ENCODE results near the gene BLOC1S1. TPM values are rescaled to one million over a fixed set of nuclear protein-coding genes. Genes with fewer than 3 reads are reported as not detected.
A peak's percentile ranks its signal among the peaks of the same experiment; 100 is the strongest.

BLOC1S1 gene
- total and polyA plus RNA-seq, 2 of the 4 experiments (the other 2 are of a cell fraction): 128 to 285 TPM

DNA sequence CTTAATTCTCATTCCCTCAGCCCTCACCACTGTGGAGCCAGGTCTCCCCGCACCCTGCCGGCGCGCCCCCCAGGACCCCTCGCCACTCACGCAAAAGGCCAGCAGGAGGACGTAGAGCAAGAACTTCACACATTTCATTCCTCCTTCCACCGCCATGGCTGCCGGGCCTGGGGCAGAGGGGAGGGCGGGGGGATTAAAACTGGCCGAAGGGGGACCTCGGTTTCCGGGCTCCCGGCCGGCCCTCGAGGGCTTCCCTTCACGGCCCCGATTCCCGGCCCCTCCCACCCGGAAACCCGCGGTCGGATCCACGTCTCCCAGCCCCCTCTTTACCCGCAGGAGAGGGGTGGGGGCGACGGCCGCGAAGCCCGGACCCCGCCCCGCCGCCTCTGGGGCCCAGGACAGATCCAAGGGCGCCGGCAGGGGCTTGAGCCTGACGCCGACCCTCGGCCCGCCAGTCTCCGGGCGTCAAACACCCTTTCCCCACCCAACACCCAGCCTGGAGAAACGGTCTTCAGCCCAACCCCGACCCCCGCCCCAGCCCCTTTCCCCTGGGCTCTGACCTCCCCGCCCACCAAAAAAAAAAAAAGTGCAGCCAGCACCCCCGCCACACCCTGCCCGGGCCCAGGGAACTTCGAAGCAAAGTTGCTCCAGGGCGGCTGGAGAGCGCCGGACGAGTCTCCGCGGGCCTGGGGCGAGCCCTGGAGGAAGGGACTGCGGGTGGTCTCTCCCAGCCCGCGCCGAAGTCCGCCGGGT is 12.5 kb downstream of the BLOC1S1 start:
- WGBS, 2 experiments (ENCODE audit: extremely low coverage in 2 of 2, insufficient read length in 1 of 2): 0% methylated on average over 21 of the region's 61 CpGs; no CpG with 5 or more reads in 1 of the 2 experiments
- dilution Hi-C loops (cut with HindIII; ENCODE audit: low sequenced_read_pairs, unreplicated experiment): no loop called here
- Histone ChIP-seq H3K4me2 (ENCODE audit: low read depth, low read length) (peak overlapping the region; percentile 94), H3K4me1 (ENCODE audit: control insufficient read depth, insufficient read depth, low read length) (peaks cover 8% of the 10 kb centered on the region), H3K9me3 (ENCODE audit: control insufficient read depth, insufficient read depth, low read length) (no peaks in the 10 kb centered on the region), H3K79me1 (ENCODE audit: low read depth in 1 of 2, low read length in 2 of 2) (peaks cover 10 to 74% of the 10 kb centered on the region in 2 experiments), H4K20me1 (ENCODE audit: insufficient read depth, low read length) (peaks cover 55% of the 10 kb centered on the region), H4K91ac (ENCODE audit: insufficient read depth, low read depth, low read length) (peak overlapping the region; percentile 77), H2AK9ac (replicated peaks; ENCODE audit: low read depth, low read length, poor library complexity) (peak overlapping the region; percentile 99), H2AFZ (replicated peaks; ENCODE audit: low read length, poor library complexity) (peak overlapping the region; percentile 84), H4K8ac (ENCODE audit: low read depth in 2 of 2, low read length in 2 of 2) (peak overlapping the region; percentile 81 to 85), H3K14ac (replicated peaks; ENCODE audit: low read depth, low read length) (peak overlapping the region; percentile 77), H3K4ac (ENCODE audit: low read depth, low read length) (peak overlapping the region; percentile 89), H3K23ac (ENCODE audit: low read depth, low read length) (peak overlapping the region; percentile 72), H2BK15ac (ENCODE audit: low read depth, low read length) (no peak overlapping the region), H3K9me1 (ENCODE audit: insufficient read depth, low read length) (no peaks in the 10 kb centered on the region), H3K27me3 (ENCODE audit: control insufficient read depth, insufficient read depth, low read length) (no peaks in the 10 kb centered on the region), H3K56ac (ENCODE audit: extremely low read depth, insufficient read depth, low read length) (peak overlapping the region; percentile 80), H2BK120ac (ENCODE audit: low read depth, low read length) (peak overlapping the region; percentile 64), H3K27ac (ENCODE audit: insufficient read depth, low read length) (peak overlapping the region; percentile 98), H3K4me3 (ENCODE audit: insufficient read depth, low read depth, low read length) (peak overlapping the region; percentile 90), H3K36me3 (ENCODE audit: control insufficient read depth, insufficient read depth, low read length) (peaks cover 37% of the 10 kb centered on the region), H3K9ac (ENCODE audit: low read depth, low read length) (peak overlapping the region; percentile 94), H4K5ac (ENCODE audit: low read depth, low read length) (peak overlapping the region; percentile 70), H2AK5ac (ENCODE audit: low read depth, low read length) (peak overlapping the region; percentile 96), H3K18ac (ENCODE audit: low read depth, low read length) (peak overlapping the region; percentile 83), H2BK20ac (ENCODE audit: low read depth, low read length) (no peak overlapping the region), H2BK5ac (ENCODE audit: low read depth, low read length, poor library complexity, severe bottlenecking) (peak overlapping the region; percentile 95)
- ChIA-PET CTCF (interaction anchor here (0.6 to 2.0 kb wide), 2 partner anchors 10 to 73 kb away, joined by 3 to 16 read pairs; no protein-coding TSS in a partner anchor), POLR2A (ENCODE audit: unreplicated experiment) (no interaction called here)
- intact Hi-C loops (cut with micrococcal nuclease): no loop called here
- DNase-seq: peak; percentile 53
- ATAC-seq (ENCODE audit: low read depth): peak; percentile 15
- in situ Hi-C loops (cut with MboI; ENCODE audit: low sequenced_read_pairs): no loop called here
- BruUV-seq (replicated peaks): no TSS peak
- TF ChIP-seq BHLHE40 (IDR thresholded peaks at IDR 0.05; ENCODE audit: low read depth, low read length) (no peak), RCOR1 (IDR thresholded peaks at IDR 0.05; ENCODE audit: insufficient replicate concordance, low read length) (no peak), MAZ (IDR thresholded peaks at IDR 0.05; ENCODE audit: borderline replicate concordance, low read depth, low read length) (peak; percentile 55; the same call in 1 of the 2 replicates), RAD21 (IDR thresholded peaks at IDR 0.05; ENCODE audit: low read length) (no peak), MXI1 (IDR thresholded peaks at IDR 0.05; ENCODE audit: borderline replicate concordance, low read depth, low read length) (0 out of 2 replicates have a peak, but pooled peaks have one; percentile 20), POLR2A (IDR thresholded peaks at IDR 0.05; ENCODE audit: low read depth, low read length) (peak; percentile 47; the same call in 1 of the 2 replicates), MAFK (IDR thresholded peaks at IDR 0.05; ENCODE audit: low read depth, low read length) (no peak), CEBPB (IDR thresholded peaks at IDR 0.05; ENCODE audit: low read depth, low read length) (no peak), FOS (IDR thresholded peaks at IDR 0.05; ENCODE audit: low read depth, low read length) (no peak), SMC3 (IDR thresholded peaks at IDR 0.05; ENCODE audit: low read depth, low read length) (no peak), RFX5 (IDR thresholded peaks at IDR 0.05; ENCODE audit: low read depth, low read length) (no peak), CHD1 (IDR thresholded peaks at IDR 0.05; ENCODE audit: low read depth, low read length) (peak; percentile 82), NFE2L2 (IDR thresholded peaks at IDR 0.05; ENCODE audit: low read depth, low read length) (no peak), CTCF (conservative IDR thresholded peaks at IDR 0.05; ENCODE audit: low read depth, low read length) (no peak)
- TF ChIP-seq, protein P1, sequence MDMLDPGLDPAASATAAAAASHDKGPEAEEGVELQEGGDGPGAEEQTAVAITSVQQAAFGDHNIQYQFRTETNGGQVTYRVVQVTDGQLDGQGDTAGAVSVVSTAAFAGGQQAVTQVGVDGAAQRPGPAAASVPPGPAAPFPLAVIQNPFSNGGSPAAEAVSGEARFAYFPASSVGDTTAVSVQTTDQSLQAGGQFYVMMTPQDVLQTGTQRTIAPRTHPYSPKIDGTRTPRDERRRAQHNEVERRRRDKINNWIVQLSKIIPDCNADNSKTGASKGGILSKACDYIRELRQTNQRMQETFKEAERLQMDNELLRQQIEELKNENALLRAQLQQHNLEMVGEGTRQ (IDR thresholded peaks at IDR 0.05; ENCODE audit: low read depth, low read length): no peak

Measured in IMR-90 (cell line).